ENCODE measurements around the gene PARP15. TPM values are rescaled to one million over a fixed set of nuclear protein-coding genes. Genes with fewer than 3 reads are reported as not detected.

Gene PARP15
- total RNA-seq, 1 donor from 2014 or later: 0.27 TPM

DNA sequence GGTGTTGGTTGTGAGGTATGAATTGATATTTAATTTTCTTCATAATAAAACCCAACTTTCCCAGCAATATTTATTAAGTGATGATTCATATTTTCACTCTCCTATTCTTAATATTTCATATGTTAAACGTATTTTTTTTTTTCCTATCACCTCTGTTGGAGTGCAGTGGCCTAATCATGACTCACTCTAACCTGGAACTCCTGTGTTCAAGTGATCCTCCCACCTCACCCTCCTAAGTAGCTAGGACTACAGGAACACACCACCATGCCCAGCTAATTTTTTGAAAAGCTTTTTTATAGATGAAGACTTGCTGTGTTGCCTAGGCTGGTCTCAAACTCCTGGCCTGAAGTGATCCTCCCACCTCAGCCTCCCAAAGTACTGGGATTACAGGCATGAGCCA lies 8.6 kb downstream of the PARP15 start:
- TF ChIP-seq, protein P1, sequence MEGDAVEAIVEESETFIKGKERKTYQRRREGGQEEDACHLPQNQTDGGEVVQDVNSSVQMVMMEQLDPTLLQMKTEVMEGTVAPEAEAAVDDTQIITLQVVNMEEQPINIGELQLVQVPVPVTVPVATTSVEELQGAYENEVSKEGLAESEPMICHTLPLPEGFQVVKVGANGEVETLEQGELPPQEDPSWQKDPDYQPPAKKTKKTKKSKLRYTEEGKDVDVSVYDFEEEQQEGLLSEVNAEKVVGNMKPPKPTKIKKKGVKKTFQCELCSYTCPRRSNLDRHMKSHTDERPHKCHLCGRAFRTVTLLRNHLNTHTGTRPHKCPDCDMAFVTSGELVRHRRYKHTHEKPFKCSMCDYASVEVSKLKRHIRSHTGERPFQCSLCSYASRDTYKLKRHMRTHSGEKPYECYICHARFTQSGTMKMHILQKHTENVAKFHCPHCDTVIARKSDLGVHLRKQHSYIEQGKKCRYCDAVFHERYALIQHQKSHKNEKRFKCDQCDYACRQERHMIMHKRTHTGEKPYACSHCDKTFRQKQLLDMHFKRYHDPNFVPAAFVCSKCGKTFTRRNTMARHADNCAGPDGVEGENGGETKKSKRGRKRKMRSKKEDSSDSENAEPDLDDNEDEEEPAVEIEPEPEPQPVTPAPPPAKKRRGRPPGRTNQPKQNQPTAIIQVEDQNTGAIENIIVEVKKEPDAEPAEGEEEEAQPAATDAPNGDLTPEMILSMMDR (IDR thresholded peaks at IDR 0.05; ENCODE audit: unreplicated experiment): no peak
- DNase-seq (ENCODE audit: low spot score in 2 of 2, unreplicated experiment in 2 of 2): no peak
- H3K4me3 Mint-ChIP-seq: no peak overlapping the region
- peaks cover 10% of the 10 kb centered on the region for H3K36me3 Mint-ChIP-seq
- no peak overlapping the region for H3K27ac Mint-ChIP-seq
- H3K27me3 Mint-ChIP-seq (ENCODE audit: low read depth): no peaks in the 10 kb centered on the region
- H3K4me1 Mint-ChIP-seq: no peaks in the 10 kb centered on the region
- peaks cover 31% of the 10 kb centered on the region for H3K9me3 Mint-ChIP-seq

DNA sequence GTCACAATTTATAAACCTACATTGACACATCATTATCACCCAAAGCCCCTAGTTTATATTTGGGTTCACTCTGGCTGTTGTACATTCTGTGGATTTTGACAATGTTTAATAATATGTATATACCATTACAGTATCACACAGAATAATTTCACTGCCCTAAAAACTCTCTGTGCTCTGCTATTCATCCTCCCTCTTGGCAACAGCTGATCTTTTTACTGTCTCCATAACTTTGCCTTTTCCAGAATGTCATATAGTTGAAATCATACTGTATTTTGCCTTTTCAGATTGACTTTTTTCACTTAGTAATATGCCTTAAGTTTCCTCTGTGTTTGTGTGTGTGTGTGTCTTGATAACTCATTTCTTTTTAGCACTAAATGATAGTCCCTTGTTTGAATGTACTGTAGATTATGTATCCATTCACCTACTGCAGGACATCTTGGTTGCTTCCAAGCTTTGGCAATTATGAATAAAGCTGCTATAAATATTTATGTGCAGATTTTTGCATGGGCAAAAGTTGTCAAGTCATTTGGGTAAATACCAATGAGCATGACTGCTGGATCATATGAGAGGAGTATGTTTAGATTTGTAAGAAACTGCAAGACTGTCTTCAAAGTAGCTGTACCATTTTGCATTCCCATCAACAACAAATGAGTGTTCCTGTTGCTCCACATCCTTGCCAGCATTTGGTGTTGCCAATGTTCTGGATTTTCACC lies 9.5 kb downstream of the PARP15 start:
- no peak for DNase-seq (ENCODE audit: low spot score in 2 of 2, unreplicated experiment in 2 of 2)
- Mint-ChIP-seq H3K36me3 (peaks cover 5% of the 10 kb centered on the region), H3K27ac (no peak overlapping the region), H3K4me3 (no peak overlapping the region), H3K9me3 (peaks cover 24% of the 10 kb centered on the region), H3K4me1 (no peaks in the 10 kb centered on the region), H3K27me3 (ENCODE audit: low read depth) (no peaks in the 10 kb centered on the region)
- TF ChIP-seq, protein P1 (IDR thresholded peaks at IDR 0.05; ENCODE audit: unreplicated experiment): no peak

DNA sequence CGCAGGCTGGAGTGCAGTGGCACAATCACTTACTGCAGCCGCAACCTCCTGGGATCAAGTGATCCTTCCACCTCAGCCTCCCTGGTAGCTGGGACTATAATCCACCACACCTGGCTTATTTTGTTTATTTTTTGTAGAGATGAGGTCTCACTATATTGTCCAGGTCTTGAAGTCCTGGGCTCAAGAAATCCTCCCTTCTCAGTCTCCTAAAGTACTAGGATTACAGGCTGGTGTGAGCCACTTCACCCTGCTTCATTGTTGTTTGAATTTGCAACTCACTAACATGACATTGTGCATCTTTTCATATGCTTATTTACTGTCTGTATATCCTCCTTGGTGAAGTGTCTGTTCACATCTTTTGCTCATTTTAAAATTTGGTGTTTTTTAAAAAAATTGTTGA lies 10.1 kb downstream of the PARP15 start:
- Mint-ChIP-seq H3K36me3 (peaks cover 3% of the 10 kb centered on the region), H3K9me3 (peaks cover 18% of the 10 kb centered on the region), H3K27me3 (ENCODE audit: low read depth) (no peaks in the 10 kb centered on the region), H3K4me3 (no peak overlapping the region), H3K27ac (no peak overlapping the region), H3K4me1 (no peaks in the 10 kb centered on the region)
- no peak for DNase-seq (ENCODE audit: low spot score in 2 of 2, unreplicated experiment in 2 of 2)
- TF ChIP-seq, protein P1 (IDR thresholded peaks at IDR 0.05; ENCODE audit: unreplicated experiment): no peak

DNA sequence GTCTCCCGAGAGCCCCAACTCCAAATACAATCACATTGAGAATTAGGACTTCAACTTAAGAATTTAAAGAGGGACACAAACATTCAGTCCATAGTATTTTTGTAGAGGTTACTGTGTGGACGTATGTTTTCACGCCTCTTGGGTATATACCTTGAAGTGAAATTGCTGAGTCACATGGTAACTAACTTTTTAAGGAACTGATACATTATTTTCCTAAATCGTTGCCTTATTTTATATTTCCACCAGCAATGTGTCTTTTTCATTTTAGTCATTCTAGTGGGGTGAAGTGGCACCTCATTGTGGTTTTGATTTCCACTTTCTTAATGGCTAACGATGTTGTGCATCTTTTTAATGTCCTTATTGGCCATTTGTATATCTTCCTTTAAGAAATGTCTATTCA lies 11.8 kb downstream of the PARP15 start:
- TF ChIP-seq, protein P1 (IDR thresholded peaks at IDR 0.05; ENCODE audit: unreplicated experiment): no peak

DNA sequence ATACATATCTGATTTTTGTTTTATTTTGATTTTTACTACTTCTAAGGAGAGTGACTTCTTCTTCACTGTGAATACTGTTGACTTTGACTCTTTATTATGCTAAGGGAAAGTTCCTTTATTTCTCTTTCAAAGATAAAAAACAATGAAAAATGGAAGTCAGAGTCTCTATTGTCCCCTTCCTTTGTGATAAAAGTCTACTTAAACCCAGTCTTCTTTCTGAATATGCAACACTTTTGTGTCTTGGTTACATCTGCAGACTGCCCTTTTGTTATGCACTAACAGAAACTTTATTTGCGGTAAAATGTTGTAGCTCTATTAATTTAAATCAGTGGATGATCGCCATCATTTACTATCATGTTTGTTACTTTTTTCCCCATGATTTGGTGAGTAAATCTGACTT lies 13.2 kb downstream of the PARP15 start:
- H3K36me3 Mint-ChIP-seq: no peaks in the 10 kb centered on the region
- no peak overlapping the region for H3K27ac Mint-ChIP-seq
- TF ChIP-seq, protein P1 (IDR thresholded peaks at IDR 0.05; ENCODE audit: unreplicated experiment): no peak
- DNase-seq (ENCODE audit: low spot score in 2 of 2, unreplicated experiment in 2 of 2): no peak
- H3K9me3 Mint-ChIP-seq: no peaks in the 10 kb centered on the region
- H3K4me3 Mint-ChIP-seq: no peak overlapping the region
- peaks cover 3% of the 10 kb centered on the region for H3K27me3 Mint-ChIP-seq (ENCODE audit: low read depth)
- H3K4me1 Mint-ChIP-seq: no peaks in the 10 kb centered on the region

More for the DNA sequence above, 11.8 kb downstream of the PARP15 start:
- Mint-ChIP-seq H3K9me3 (peaks cover 4% of the 10 kb centered on the region), H3K36me3 (no peaks in the 10 kb centered on the region), H3K27ac (no peak overlapping the region), H3K4me3 (no peak overlapping the region), H3K4me1 (no peaks in the 10 kb centered on the region), H3K27me3 (ENCODE audit: low read depth) (peaks cover 2% of the 10 kb centered on the region)
- DNase-seq (ENCODE audit: low spot score in 2 of 2, unreplicated experiment in 2 of 2): no peak
